Aorta (tissue), 5 donors: ENCODE data around the gene RRP36. TPM values are rescaled to one million over a fixed set of nuclear protein-coding genes. Genes with fewer than 3 reads are reported as not detected.

ENCODE experiments used
- ATAC-seq: fragments of 200-7000 bp; cut with Tn5 transposase; one replicate; pipeline ENCODE4 v1.9.1; 2022; ENCODE audit warnings: moderate library complexity; ENCODE audit not compliant: low FRiP score
- DNase-seq, 2 donors: peaks; one replicate each; pipeline ENCODE4 v3.0.0-alpha.2; 2020
- H3K27ac ChIP-seq, 2 donors: one replicate each; pipeline ENCODE4 v1.5.1; 2013; ENCODE audit warnings: low read length in 2 of 2, mild to moderate bottlenecking in 2 of 2, moderate library complexity in 2 of 2, control low read depth in 1 of 2, inconsistent platforms in 1 of 2, low read depth in 1 of 2
- H3K27me3 ChIP-seq, 2 donors: one replicate each; pipeline ENCODE4 v1.6.1; 2013; ENCODE audit warnings: control low read depth in 1 of 2, low read length in 1 of 2, mild to moderate bottlenecking in 1 of 2, moderate library complexity in 1 of 2; ENCODE audit not compliant: insufficient read depth in 2 of 2, control insufficient read depth in 1 of 2
- H3K36me3 ChIP-seq, 2 donors: one replicate each; pipeline ENCODE4 v1.6.1; 2013; ENCODE audit warnings: control low read depth in 1 of 2, low read length in 1 of 2, mild to moderate bottlenecking in 1 of 2; ENCODE audit not compliant: insufficient read depth in 2 of 2, control insufficient read depth in 1 of 2
- H3K4me1 ChIP-seq, 2 donors: one replicate each; pipeline ENCODE4 v1.6.1; 2013; ENCODE audit warnings: low read length in 2 of 2, control low read depth in 1 of 2, mild to moderate bottlenecking in 1 of 2, moderate library complexity in 1 of 2; ENCODE audit not compliant: insufficient read depth in 2 of 2, control insufficient read depth in 1 of 2
- H3K4me3 ChIP-seq, 2 donors: one replicate each; pipeline ENCODE4 v1.5.1; 2013; ENCODE audit warnings: low read length in 2 of 2, control low read depth in 1 of 2, mild to moderate bottlenecking in 1 of 2
- H3K9me3 ChIP-seq: one replicate; pipeline ENCODE4 v1.6.1; 2013; ENCODE audit warnings: mild to moderate bottlenecking, low read length; ENCODE audit not compliant: control insufficient read depth
- WGBS, 2 donors: extraction: QIAGEN DNeasy Blood & Tissue Kit; methylation state at CpG; one replicate each; pipeline ENCODE4 v1.1.7; 2013; 5-methylcytosine and 5-hydroxymethylcytosine counted together
- intact Hi-C, 2 donors: fragments of 100-400 bp; cut with DNase I; formaldehyde crosslinking; loops; one replicate each; pipeline versions ENCODE4 v1.14.2 to v1.15.0; 2022
- polyA plus RNA-seq, 2 donors: library from polyadenylated mRNA; stranded (reverse); fragments of 200-250 nt; gene quantifications; one replicate each; pipeline ENCODE4 v1.2.3, GENCODE V29; 2013
- total RNA-seq, 2 donors: library from RNA; stranded (reverse); fragmentation: NEBNext Ultra II Directional; extraction: Animal tissue kit (Norgen Biotek cat#: 25700); gene quantifications; one replicate each; pipeline ENCODE4 v1.2.1, GENCODE V29; 2021
- donor health status: healthy with polysubstance abuse.
- donor health status: Bipolar disorder and iron deficiency.
- donor health status: DM: no; HTN: no; CAD: no.
- donor health status: DM: no; HTN: no; CAD: no.
- donor health status: DM: yes; HTN: yes; CAD: no.

RRP36 gene
- total and polyA plus RNA-seq, 4 donors = 29.6 to 41.1 (median 38.6) TPM

DNA sequence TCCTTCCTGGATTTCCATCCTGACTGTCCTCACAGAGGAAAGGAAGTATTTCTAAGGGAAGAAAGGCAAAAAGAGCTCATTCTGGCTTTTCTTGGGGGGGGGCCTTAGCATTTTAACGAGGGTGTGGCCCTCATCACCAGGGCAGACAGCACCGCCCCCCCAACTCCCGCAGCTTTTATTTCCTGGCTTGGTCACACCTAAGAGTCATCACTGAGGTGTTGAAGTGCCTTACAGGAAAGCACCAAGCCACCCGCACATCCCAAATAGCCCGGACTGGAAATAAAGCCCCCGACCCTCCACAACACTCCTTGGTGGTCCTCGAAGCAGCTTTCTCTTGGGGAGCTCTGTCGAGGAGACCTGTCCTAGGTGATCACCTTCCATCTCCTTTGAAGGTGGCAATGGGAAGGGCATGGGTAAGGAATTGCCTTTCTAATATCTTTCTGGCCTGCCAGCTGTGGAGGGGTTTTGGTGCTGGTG lies 55.9 kb downstream of the RRP36 start:
- ATAC-seq = no peak
- Histone ChIP-seq H3K4me3 (peak overlapping the region in 1 of 2 donors; percentile 34), H3K4me1 (no peaks in the 10 kb centered on the region), H3K27me3 (no peaks in the 10 kb centered on the region), H3K9me3 (no peaks in the 10 kb centered on the region), H3K36me3 (peaks cover 0 to 4% of the 10 kb centered on the region in 2 donors), H3K27ac (no peak overlapping the region)
- intact Hi-C loops = no loop called here
- WGBS, 2 donors = 46 to 50% methylated on average over 8 of the region's 8 CpGs
- no peak for DNase-seq

DNA sequence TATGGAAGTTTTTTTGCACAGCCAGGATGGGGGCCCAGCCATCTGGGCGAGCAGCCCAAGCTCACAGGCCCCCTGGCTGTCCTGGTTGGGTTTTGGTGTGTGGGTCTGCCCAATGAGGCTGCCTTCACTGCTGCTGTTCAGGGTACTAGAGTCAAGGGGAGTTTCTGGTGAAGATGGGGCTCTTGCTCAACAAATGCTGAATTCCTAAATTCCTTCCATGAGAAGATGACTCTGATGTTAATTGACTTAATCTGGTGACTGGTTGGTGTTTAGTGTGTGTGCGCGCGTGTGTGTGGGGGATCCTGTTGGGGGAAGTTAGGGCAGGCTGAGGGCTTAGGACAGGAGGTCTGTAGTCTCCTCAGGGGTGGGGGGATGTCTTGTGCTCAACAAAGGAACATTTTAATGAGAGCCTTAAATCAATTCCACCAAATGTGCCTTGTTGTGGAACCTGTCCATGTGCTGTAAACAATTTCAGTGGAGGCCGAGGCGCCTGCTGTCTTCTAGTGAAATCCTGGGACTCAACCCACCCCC lies 56.6 kb downstream of the RRP36 start:
- H3K27me3 ChIP-seq = no peaks in the 10 kb centered on the region
- intact Hi-C loops = no loop called here
- ATAC-seq (no peak), DNase-seq (no peak)
- no peaks in the 10 kb centered on the region for H3K9me3 ChIP-seq
- peaks cover 0 to 4% of the 10 kb centered on the region in 2 donors for H3K36me3 ChIP-seq
- 94 to 97% methylated on average over 6 of the region's 6 CpGs for WGBS, 2 donors
- no peak overlapping the region for H3K4me3 ChIP-seq
- no peaks in the 10 kb centered on the region for H3K4me1 ChIP-seq
- no peak overlapping the region for H3K27ac ChIP-seq

DNA sequence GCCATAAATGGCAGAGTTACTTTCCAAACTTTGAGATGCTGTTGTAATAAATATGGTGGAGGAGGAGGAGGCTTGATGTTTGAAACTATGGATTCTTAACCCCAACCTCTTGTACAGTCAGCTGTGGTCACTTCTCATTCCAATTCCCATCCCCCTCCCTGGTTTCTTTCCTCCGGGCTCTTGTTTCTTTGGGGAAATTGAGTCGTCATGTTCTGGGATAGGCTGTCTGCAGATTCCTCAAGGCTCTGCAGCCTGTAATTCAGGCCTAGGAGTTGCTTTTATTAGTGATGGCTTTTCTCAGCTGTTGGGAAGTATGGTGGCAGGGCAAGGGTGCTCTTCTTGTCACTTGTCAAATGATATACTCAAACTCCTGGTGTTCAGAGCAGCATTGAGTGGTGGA lies 57.3 kb downstream of the RRP36 start:
- Histone ChIP-seq H3K27ac (no peak overlapping the region), H3K9me3 (no peaks in the 10 kb centered on the region), H3K4me1 (no peaks in the 10 kb centered on the region), H3K27me3 (no peaks in the 10 kb centered on the region), H3K36me3 (peaks cover 0 to 2% of the 10 kb centered on the region in 2 donors), H3K4me3 (no peak overlapping the region)
- 93 to 100% methylated on average over 2 of the region's 2 CpGs for WGBS, 2 donors
- intact Hi-C loops = no loop called here
- no peak for ATAC-seq
- no peak for DNase-seq

Other genes starting within 250 kb of the RRP36 start
- gene BICRAL, start 239.6 kb upstream of the RRP36 start, total RNA-seq = 10 to 100 TPM; 17.2 to 21.1 TPM
- 1 to 10 TPM; 4.8 to 5.8 TPM for gene BICRAL, start 239.6 kb upstream of the RRP36 start, polyA plus RNA-seq
- gene RPL7L1, start 142.0 kb upstream of the RRP36 start, total RNA-seq = 10 to 100 TPM; 57.8 to 59.0 TPM
- 10 to 100 TPM; 41.9 to 54.5 TPM for gene RPL7L1, start 142.0 kb upstream of the RRP36 start, polyA plus RNA-seq
- not detected for gene PTCRA, start 105.6 kb upstream of the RRP36 start, total RNA-seq
- gene PTCRA, start 105.6 kb upstream of the RRP36 start, polyA plus RNA-seq = not detected
- 10 to 100 TPM; 28.8 to 50.1 TPM for gene CNPY3, start 92.1 kb upstream of the RRP36 start, total RNA-seq
- gene CNPY3, start 92.1 kb upstream of the RRP36 start, polyA plus RNA-seq = 10 to 100 TPM; 28.3 to 36.1 TPM
- gene GNMT, start 60.9 kb upstream of the RRP36 start, total RNA-seq = 1 to 10 TPM in 1 of 2 donors, under 1 TPM in 1; 0.88 to 1.2 TPM
- gene GNMT, start 60.9 kb upstream of the RRP36 start, polyA plus RNA-seq = 1 to 10 TPM in 1 of 2 donors, not detected in 1; 1.2 TPM
- 10 to 100 TPM; 11.7 to 16.1 TPM for gene PEX6, start 42.4 kb upstream of the RRP36 start, total RNA-seq
- gene PEX6, start 42.4 kb upstream of the RRP36 start, polyA plus RNA-seq = 10 to 100 TPM; 13.8 to 22.0 TPM
- gene PPP2R5D, start 37.1 kb upstream of the RRP36 start, total RNA-seq = 10 to 100 TPM; 22.9 to 31.7 TPM
- 10 to 100 TPM; 20.3 to 31.5 TPM for gene PPP2R5D, start 37.1 kb upstream of the RRP36 start, polyA plus RNA-seq
- 10 to 100 TPM; 44.5 to 44.6 TPM for gene MEA1, start 7.7 kb upstream of the RRP36 start, total RNA-seq
- 100 to 1,000 TPM in 1 of 2 donors, 10 to 100 TPM in 1; 93.5 to 110 TPM for gene MEA1, start 7.7 kb upstream of the RRP36 start, polyA plus RNA-seq
- 10 to 100 TPM; 55.7 to 61.7 TPM for gene KLHDC3, start 7.4 kb upstream of the RRP36 start, total RNA-seq
- gene KLHDC3, start 7.4 kb upstream of the RRP36 start, polyA plus RNA-seq = 10 to 100 TPM; 74.6 to 95.9 TPM
- 10 to 100 TPM; 11.0 to 17.5 TPM for gene CUL7, start 32.2 kb downstream of the RRP36 start, total RNA-seq
- 10 to 100 TPM in 1 of 2 donors, 1 to 10 TPM in 1; 3.3 to 14.9 TPM for gene CUL7, start 32.2 kb downstream of the RRP36 start, polyA plus RNA-seq
- 10 to 100 TPM; 30.4 to 33.6 TPM for gene MRPL2, start 37.8 kb downstream of the RRP36 start, total RNA-seq
- gene MRPL2, start 37.8 kb downstream of the RRP36 start, polyA plus RNA-seq = 10 to 100 TPM; 29.3 to 55.2 TPM
- 10 to 100 TPM; 20.1 to 35.0 TPM for gene KLC4, start 38.0 kb downstream of the RRP36 start, total RNA-seq
- 10 to 100 TPM; 34.6 to 54.9 TPM for gene KLC4, start 38.0 kb downstream of the RRP36 start, polyA plus RNA-seq
- gene PTK7, start 54.7 kb downstream of the RRP36 start, total RNA-seq = 1 to 10 TPM; 3.6 to 9.6 TPM
- 1 to 10 TPM in 1 of 2 donors, under 1 TPM in 1; 0.13 to 6.4 TPM for gene PTK7, start 54.7 kb downstream of the RRP36 start, polyA plus RNA-seq
- gene SRF, start 149.6 kb downstream of the RRP36 start, total RNA-seq = 100 to 1,000 TPM in 1 of 2 donors, 10 to 100 TPM in 1; 47.5 to 106 TPM
- 10 to 100 TPM; 23.8 to 41.4 TPM for gene SRF, start 149.6 kb downstream of the RRP36 start, polyA plus RNA-seq
- gene CUL9, start 160.6 kb downstream of the RRP36 start, total RNA-seq = 10 to 100 TPM; 32.6 to 54.6 TPM
- gene CUL9, start 160.6 kb downstream of the RRP36 start, polyA plus RNA-seq = 100 to 1,000 TPM in 1 of 2 donors, 1 to 10 TPM in 1; 8.1 to 106 TPM
- gene DNPH1, start 207.9 kb downstream of the RRP36 start, total RNA-seq = 10 to 100 TPM; 10.2 to 18.1 TPM
- 10 to 100 TPM; 36.8 to 87.4 TPM for gene DNPH1, start 207.9 kb downstream of the RRP36 start, polyA plus RNA-seq
- under 1 TPM in 1 of 2 donors, not detected in 1; 0.12 TPM for gene TTBK1, start 221.9 kb downstream of the RRP36 start, total RNA-seq
- not detected for gene TTBK1, start 221.9 kb downstream of the RRP36 start, polyA plus RNA-seq